ENCODE measurements around the gene METTL18. TPM values are rescaled to one million over a fixed set of nuclear protein-coding genes. Genes with fewer than 3 reads are reported as not detected.

METTL18 gene
- polyA plus RNA-seq, 1 experiment: 1.4 TPM

DNA sequence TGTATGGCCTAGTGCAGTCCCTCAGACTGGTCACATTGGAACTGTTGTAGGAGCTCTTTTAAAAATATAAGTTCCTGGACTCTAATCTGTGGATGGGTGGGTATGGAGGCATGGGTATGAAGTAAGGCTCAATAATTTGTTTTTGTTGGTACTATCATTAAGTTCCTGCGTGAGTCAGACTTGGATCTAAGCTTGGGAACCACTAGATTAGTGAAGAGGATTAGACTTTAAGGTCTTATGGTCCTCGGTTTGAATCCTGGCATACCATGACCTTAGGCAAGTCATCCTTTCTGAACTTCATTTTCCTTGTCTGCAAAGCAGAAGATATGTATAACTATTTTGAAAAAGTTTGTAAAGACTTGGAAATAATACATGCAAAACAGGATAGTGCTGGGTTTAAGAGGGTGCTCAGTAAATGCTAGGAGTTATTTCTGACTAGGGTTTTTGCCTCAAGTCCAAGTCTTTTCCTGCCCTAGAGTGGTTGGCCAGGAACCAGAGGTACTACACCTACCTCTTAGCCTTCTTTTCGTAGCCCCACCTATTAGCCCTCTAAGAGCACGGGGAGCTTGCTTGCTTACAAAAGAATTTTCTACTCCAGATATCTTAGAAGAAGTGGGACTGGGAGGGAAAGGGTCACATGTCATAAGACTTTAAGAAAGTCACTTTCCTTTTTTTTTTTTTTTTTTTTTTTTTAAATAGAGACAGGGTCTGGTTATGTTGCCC, 38.6 kb upstream of the METTL18 start:
- TF ChIP-seq, protein P1, sequence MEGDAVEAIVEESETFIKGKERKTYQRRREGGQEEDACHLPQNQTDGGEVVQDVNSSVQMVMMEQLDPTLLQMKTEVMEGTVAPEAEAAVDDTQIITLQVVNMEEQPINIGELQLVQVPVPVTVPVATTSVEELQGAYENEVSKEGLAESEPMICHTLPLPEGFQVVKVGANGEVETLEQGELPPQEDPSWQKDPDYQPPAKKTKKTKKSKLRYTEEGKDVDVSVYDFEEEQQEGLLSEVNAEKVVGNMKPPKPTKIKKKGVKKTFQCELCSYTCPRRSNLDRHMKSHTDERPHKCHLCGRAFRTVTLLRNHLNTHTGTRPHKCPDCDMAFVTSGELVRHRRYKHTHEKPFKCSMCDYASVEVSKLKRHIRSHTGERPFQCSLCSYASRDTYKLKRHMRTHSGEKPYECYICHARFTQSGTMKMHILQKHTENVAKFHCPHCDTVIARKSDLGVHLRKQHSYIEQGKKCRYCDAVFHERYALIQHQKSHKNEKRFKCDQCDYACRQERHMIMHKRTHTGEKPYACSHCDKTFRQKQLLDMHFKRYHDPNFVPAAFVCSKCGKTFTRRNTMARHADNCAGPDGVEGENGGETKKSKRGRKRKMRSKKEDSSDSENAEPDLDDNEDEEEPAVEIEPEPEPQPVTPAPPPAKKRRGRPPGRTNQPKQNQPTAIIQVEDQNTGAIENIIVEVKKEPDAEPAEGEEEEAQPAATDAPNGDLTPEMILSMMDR (IDR thresholded peaks at IDR 0.05; ENCODE audit: insufficient read depth, low read depth, low read length): no peak
- H3K36me3 ChIP-seq (ENCODE audit: control insufficient read depth, insufficient read depth, low read length): 0 out of 2 replicates have a peak, but pooled peaks cover 1% of the 10 kb centered on the region
- POLR2A ChIA-PET: no interaction called here
- DNase-seq (ENCODE audit: low read depth): no peak
- no peak overlapping the region for H3K4me3 ChIP-seq (ENCODE audit: low read depth, low read length)
- no peaks in the 10 kb centered on the region for H3K27me3 ChIP-seq (ENCODE audit: control insufficient read depth, insufficient read depth, low read length)
- CTCF ChIA-PET: interaction anchor here (1.7 kb wide), 1 partner anchor 23 kb away, joined by 3 read pairs; no protein-coding TSS in a partner anchor

GRCh38 chr1:169829671-169830070, 35.0 kb upstream of the METTL18 start:
- no peak for DNase-seq (ENCODE audit: low read depth)
- Histone ChIP-seq H3K4me3 (ENCODE audit: low read depth, low read length) (no peak overlapping the region), H3K36me3 (ENCODE audit: control insufficient read depth, insufficient read depth, low read length) (0 out of 2 replicates have a peak, but pooled peaks cover 1% of the 10 kb centered on the region), H3K27me3 (ENCODE audit: control insufficient read depth, insufficient read depth, low read length) (no peaks in the 10 kb centered on the region)
- POLR2A ChIA-PET: no interaction called here
- TF ChIP-seq, protein P1 (IDR thresholded peaks at IDR 0.05; ENCODE audit: insufficient read depth, low read depth, low read length): no peak
- CTCF ChIA-PET: no interaction called here

GRCh38 chr1:169824153-169824552, 29.4 kb upstream of the METTL18 start:
- Histone ChIP-seq H3K27me3 (ENCODE audit: control insufficient read depth, insufficient read depth, low read length) (no peaks in the 10 kb centered on the region), H3K36me3 (ENCODE audit: control insufficient read depth, insufficient read depth, low read length) (no peaks in the 10 kb centered on the region), H3K4me3 (ENCODE audit: low read depth, low read length) (no peak overlapping the region)
- ChIA-PET POLR2A (no interaction called here), CTCF (no interaction called here)
- DNase-seq (ENCODE audit: low read depth): no peak
- TF ChIP-seq, protein P1 (IDR thresholded peaks at IDR 0.05; ENCODE audit: insufficient read depth, low read depth, low read length): no peak

GRCh38 chr1:169821500-169821899, 26.8 kb upstream of the METTL18 start:
- Histone ChIP-seq H3K36me3 (ENCODE audit: control insufficient read depth, insufficient read depth, low read length) (no peaks in the 10 kb centered on the region), H3K4me3 (ENCODE audit: low read depth, low read length) (no peak overlapping the region), H3K27me3 (ENCODE audit: control insufficient read depth, insufficient read depth, low read length) (no peaks in the 10 kb centered on the region)
- ChIA-PET CTCF (interaction anchor here (1.4 kb wide), 1 partner anchor 24 kb away, joined by 3 read pairs; no protein-coding TSS in a partner anchor), POLR2A (no interaction called here)
- DNase-seq (ENCODE audit: low read depth): no peak
- TF ChIP-seq, protein P1 (IDR thresholded peaks at IDR 0.05; ENCODE audit: insufficient read depth, low read depth, low read length): no peak

GRCh38 chr1:169816617-169817016, 21.9 kb upstream of the METTL18 start:
- H3K36me3 ChIP-seq (ENCODE audit: control insufficient read depth, insufficient read depth, low read length): no peaks in the 10 kb centered on the region
- H3K27me3 ChIP-seq (ENCODE audit: control insufficient read depth, insufficient read depth, low read length): no peaks in the 10 kb centered on the region
- TF ChIP-seq, protein P1 (IDR thresholded peaks at IDR 0.05; ENCODE audit: insufficient read depth, low read depth, low read length): no peak
- no peak for DNase-seq (ENCODE audit: low read depth)
- no peak overlapping the region for H3K4me3 ChIP-seq (ENCODE audit: low read depth, low read length)
- CTCF ChIA-PET: interaction anchor here (0.8 kb wide), 1 partner anchor 41 kb away, joined by 3 read pairs; no protein-coding TSS in a partner anchor
- POLR2A ChIA-PET: no interaction called here
